Measurements from ENCODE around the gene CXCR4. TPM values are rescaled to one million over a fixed set of nuclear protein-coding genes. Genes with fewer than 3 reads are reported as not detected.

CXCR4 gene
- total RNA-seq, 1 donor from 2014 or later, result 3.1 TPM

- no peak for ATAC-seq
- DNase-seq (ENCODE audit: missing footprints), result no peak
- intact Hi-C loops (cut with DNase I), result no loop called here
These were observed 15.2 kb upstream of the CXCR4 start for GRCh38 chr2:136133176-136133575.

- intact Hi-C loops (cut with DNase I), result no loop called here
- DNase-seq (ENCODE audit: missing footprints) (no peak), ATAC-seq (no peak)
These were observed 14.8 kb upstream of the CXCR4 start for GRCh38 chr2:136132825-136133155.

- intact Hi-C loops (cut with DNase I), result no loop called here
- ATAC-seq (no peak), DNase-seq (ENCODE audit: missing footprints) (no peak)
These were observed 14.2 kb upstream of the CXCR4 start for GRCh38 chr2:136131961-136132824.

DNA sequence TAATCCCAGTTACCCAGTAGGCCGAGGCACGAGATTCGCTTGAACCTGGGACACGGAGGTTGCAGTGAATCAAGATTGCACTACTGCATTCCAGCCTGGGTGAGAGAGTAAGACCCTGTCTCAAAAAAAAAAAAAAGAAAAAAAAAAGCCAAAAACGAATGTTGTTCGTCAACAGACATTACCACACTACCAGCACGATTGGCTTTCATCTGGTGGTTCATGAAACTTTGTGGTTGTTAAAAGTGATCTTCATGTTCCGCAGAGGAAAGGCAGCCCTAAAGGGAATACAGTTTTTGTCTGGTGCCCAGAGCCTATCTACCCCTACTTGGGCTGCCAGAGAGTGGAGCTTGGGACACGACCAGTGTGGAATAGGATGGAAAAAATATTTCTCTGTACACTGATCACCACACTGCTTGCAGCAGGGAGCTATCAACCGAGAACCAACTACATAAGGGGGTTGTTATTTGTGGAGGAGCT, 13.6 kb upstream of the CXCR4 start:
- ATAC-seq (no peak), DNase-seq (ENCODE audit: missing footprints) (no peak)
- intact Hi-C loops (cut with DNase I), result no loop called here

GRCh38 chr2:136130511-136130910, 12.6 kb upstream of the CXCR4 start:
- ATAC-seq (no peak), DNase-seq (ENCODE audit: missing footprints) (no peak)
- intact Hi-C loops (cut with DNase I), result no loop called here

DNA sequence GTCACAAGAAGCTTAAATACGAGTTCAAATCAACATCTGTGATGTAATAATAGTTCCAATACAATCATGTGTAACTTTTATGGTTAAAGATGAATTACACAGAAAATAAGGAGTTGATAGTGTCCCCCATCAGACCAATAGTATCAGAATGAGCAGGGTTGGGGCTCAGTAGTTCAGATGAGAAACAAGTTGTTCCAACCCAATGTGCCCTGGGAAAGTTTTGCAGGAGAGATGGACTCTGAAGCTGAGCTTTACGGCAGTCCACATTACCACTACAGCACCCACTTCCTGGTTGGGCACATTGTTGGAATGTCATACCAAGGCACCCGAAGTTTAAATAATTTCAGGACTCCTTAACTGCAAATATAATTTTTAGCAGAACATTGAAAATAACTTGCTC, 12.1 kb upstream of the CXCR4 start:
- ATAC-seq (no peak), DNase-seq (ENCODE audit: missing footprints) (no peak)
- intact Hi-C loops (cut with DNase I), result no loop called here

- ATAC-seq (no peak), DNase-seq (ENCODE audit: missing footprints) (no peak)
- intact Hi-C loops (cut with DNase I), result loop anchor here (5.0 kb wide), 1 partner anchor 248 kb away; no protein-coding TSS in a partner anchor
These were observed 11.7 kb upstream of the CXCR4 start for GRCh38 chr2:136129601-136130000.

DNA sequence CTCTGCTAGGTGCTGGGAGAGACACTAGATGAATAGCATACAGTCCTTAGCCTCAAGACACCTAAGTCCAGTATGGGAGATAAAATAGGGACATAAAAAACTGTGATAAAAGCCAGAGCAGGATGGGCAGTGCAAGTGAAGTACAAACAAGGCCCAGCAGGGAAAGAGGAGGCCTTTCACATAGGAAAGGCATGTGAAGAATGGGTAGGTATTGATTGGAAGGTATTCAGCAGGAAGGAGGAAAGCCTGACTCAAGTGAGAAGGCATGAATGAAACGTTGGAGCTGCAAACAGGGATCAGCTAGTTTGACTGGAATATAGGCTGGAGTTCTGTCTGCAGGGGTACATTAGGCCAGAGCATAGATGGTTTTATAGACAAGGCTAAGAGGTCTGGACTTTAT, 11.0 kb upstream of the CXCR4 start:
- intact Hi-C loops (cut with DNase I), result loop anchor here (5.0 kb wide), 1 partner anchor 248 kb away; no protein-coding TSS in a partner anchor
- ATAC-seq, result no peak
- DNase-seq (ENCODE audit: missing footprints), result no peak

DNA sequence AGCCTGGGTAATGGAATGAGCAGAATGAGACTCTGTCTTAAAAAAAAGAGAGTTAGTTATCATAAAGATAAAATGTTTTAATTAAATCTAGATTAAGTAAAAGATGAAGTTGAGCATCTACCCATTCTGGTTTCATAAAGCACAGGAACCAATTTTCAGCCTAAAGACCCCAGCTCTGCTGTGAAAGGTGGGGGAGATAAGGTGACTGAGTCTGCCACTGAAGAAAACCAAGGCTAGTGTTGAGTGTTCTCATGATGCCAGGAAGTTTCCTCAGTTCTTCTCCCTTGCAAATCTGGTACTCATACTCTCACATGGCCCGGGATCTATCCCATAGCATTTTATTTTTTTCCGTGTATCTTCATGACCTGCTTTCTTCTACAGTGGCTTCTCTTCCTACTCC, 10.4 kb upstream of the CXCR4 start:
- DNase-seq (ENCODE audit: missing footprints) (no peak), ATAC-seq (no peak)
- intact Hi-C loops (cut with DNase I), result loop anchor here (5.0 kb wide), 1 partner anchor 249 kb away; no protein-coding TSS in a partner anchor

DNA sequence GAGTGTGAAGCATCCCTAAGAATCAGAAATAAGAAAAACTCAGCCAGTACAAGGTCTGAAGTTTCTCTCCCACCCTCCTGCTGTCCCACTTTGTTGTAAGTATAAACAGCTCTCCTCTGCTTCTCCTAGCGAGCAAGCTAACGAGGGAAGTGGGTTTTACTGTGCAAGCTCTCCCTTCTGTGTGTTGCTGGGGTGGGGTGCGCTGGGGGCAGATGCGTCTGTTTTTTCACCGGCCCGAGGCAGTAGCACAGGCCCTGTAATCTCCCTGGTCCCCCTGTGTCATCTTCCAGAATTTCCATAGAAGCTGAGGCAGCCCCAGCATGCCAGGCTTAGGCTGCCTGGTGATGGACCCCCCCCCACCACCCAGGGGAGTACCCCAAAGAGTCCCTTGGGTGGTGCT, 9.4 kb upstream of the CXCR4 start:
- no peak for DNase-seq (ENCODE audit: missing footprints)
- no peak for ATAC-seq
- intact Hi-C loops (cut with DNase I), result loop anchor here (5.0 kb wide), 1 partner anchor 250 kb away; no protein-coding TSS in a partner anchor

DNA sequence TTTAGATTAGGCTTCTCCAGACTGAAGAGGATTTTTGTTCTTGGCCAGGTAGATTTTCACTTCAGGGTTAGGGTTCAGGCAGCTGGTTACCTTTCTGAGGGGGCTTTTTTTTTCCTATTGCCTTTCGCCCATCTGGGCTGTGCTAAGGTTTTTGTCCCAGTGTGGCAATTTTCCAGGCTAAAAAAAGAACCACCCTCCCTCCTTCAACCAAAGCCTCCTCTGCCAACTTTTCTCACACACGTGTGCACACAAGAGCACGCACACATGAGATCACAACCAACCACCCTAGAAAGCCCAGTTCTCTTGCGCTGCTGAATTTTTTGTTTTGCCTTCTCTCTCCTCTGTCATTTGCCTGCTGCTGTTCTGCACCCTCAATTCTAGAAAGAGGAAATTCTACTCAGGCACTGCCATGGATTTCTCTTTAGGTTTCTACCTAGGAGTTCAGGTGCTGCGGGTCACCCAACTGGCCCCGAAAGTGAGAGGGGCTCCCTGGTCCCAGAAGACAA, 8.5 kb upstream of the CXCR4 start:
- DNase-seq (ENCODE audit: missing footprints) (no peak), ATAC-seq (no peak)
- intact Hi-C loops (cut with DNase I), result loop anchor here (5.0 kb wide), 1 partner anchor 251 kb away; no protein-coding TSS in a partner anchor

- ATAC-seq (no peak), DNase-seq (ENCODE audit: missing footprints) (no peak)
- intact Hi-C loops (cut with DNase I), result loop anchor here (5.0 kb wide), 1 partner anchor 251 kb away; no protein-coding TSS in a partner anchor
These were observed 8.1 kb upstream of the CXCR4 start for GRCh38 chr2:136126021-136126420.

DNA sequence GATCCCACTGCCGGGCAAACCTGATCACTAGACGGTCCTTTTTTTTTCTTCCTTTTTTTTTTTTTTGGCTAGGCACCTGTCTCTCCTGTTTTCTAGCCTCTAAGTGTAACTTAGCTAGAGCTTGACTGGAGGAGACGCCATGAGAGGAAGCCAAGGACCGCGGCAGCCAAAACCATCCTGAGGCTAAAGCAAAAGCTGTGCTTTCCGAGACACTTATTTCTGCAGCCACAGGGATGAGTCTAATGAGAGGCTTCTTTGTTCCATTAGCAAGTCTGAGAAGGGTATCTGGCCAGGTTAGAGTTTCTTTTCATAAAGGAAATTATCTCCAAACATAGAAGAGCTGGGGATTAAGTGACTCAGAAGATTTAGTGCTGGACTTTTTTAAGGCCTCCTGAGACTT, 7.3 kb upstream of the CXCR4 start:
- intact Hi-C loops (cut with DNase I), result loop anchor here (5.0 kb wide), 1 partner anchor 252 kb away; no protein-coding TSS in a partner anchor
- DNase-seq (ENCODE audit: missing footprints) (no peak), ATAC-seq (no peak)

DNA sequence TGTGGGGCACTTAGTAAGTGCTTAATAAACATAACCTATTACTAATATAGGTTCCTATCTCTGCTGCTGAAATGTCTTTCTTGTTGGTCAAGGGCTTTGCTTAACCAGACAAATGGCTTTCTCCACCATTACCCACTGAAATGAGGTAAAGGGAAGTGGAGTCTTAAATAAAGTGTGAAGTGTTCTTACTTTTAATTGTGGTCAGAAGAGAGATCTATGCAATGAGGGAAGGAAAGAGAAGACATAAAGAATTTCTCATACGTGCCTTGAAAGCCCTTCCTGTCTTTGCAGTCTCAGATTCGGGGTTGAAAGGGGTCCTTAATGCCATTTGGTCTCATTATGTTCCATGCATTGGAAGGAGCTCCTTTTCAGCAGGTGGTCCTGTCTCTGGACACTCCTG, 6.9 kb upstream of the CXCR4 start:
- no peak for DNase-seq (ENCODE audit: missing footprints)
- intact Hi-C loops (cut with DNase I), result loop anchor here (5.0 kb wide), 1 partner anchor 252 kb away; no protein-coding TSS in a partner anchor

DNA sequence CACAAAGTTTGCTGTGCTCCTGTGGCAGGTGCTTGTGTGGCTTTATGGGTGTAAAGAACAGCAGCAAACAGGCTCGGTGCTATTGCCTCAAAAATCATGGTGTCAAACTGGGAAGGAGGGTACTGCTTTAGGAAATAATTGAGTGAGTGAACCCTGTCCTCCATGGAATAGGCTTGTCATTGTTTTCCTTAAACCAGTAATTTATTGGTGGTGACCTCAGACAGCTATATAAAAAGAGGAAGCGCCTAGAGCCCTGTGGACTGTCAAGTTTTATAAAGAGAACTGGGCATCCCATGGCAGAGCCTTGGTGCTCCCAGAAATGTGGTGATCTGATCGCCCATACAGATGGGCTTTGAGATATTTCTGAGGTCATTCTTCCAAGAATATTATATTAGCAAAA, 4.7 kb upstream of the CXCR4 start:
- intact Hi-C loops (cut with DNase I), result no loop called here
- no peak for ATAC-seq

More for the DNA sequence above, 6.9 kb upstream of the CXCR4 start:
- ATAC-seq, result no peak

DNA sequence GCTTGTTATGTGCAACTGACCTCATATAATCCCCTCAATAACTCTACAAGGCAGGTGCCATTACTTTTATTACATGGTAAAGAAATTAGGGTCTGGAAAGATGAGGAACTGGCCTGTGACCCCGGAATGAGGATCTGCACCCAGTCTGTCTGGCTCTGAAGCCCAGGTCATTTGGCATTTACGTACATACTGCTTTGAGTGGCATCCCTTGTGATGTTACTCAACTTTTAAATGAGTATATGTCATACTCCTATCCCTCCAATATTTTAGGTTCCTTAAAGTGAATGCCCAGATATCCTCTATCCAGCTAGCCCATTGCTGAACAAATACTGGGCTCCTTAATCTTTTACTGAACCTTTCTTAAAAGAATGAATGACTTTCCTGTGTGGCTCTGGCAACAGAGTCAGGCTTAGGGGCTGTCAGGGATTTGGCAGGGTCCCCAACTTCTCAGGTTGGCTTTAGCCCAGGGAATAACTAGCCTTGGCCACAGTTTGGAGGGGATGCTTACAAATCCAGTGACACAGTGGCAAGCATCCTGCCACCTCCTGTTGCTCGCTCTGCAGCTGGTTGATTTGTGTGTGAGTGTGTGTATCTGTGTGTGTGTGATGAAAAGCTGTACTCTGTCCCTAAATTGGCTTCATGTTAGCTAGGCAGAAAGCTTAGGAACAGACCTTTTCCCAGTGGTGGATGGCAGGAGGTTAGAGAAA, 3.4 kb upstream of the CXCR4 start:
- no peak for DNase-seq (ENCODE audit: missing footprints)
- no peak for ATAC-seq
- intact Hi-C loops (cut with DNase I), result no loop called here

More for the DNA sequence above, 4.7 kb upstream of the CXCR4 start:
- DNase-seq (ENCODE audit: missing footprints), result no peak

- DNase-seq (ENCODE audit: missing footprints) (no peak), ATAC-seq (no peak)
- intact Hi-C loops (cut with DNase I), result loop anchor here (5.0 to 10.0 kb wide), 3 partner anchors 108 to 205 kb away; partner anchors contain the start of gene DARS1
These were observed 2.0 kb upstream of the CXCR4 start for GRCh38 chr2:136119717-136120675.

All from Right ventricle myocardium inferior (tissue), 1 donor.